PC-9 (cell line): ENCODE results near the gene GALNT9.

Experiments used
- CTCF ChIP-seq: fragments of 200-600 bp; sonication (generic); conservative IDR thresholded peaks from 2 replicates; pipeline ENCODE4 v1.6.1; 2017; ENCODE audit warnings: mixed run types, antibody characterized with exemption, mild to moderate bottlenecking, moderate library complexity
- EZH2 ChIP-seq: fragments of 200-600 bp; sonication (generic); IDR thresholded peaks from 2 replicates; pipeline ENCODE4 v1.8.0; 2017; ENCODE audit warnings: antibody characterized with exemption, low read depth

- TF ChIP-seq EZH2 = no peak
- TF ChIP-seq CTCF = no peak
These were observed 37.0 kb upstream of the GALNT9 start for GRCh38 chr12:132366341-132366861.
